ENCODE measurements around the gene FAAH. TPM values are rescaled to one million over a fixed set of nuclear protein-coding genes. Genes with fewer than 3 reads are reported as not detected.

Gene FAAH
- total and polyA plus RNA-seq, 8 donors = 25.3 to 419 (median 47.4) TPM

DNA sequence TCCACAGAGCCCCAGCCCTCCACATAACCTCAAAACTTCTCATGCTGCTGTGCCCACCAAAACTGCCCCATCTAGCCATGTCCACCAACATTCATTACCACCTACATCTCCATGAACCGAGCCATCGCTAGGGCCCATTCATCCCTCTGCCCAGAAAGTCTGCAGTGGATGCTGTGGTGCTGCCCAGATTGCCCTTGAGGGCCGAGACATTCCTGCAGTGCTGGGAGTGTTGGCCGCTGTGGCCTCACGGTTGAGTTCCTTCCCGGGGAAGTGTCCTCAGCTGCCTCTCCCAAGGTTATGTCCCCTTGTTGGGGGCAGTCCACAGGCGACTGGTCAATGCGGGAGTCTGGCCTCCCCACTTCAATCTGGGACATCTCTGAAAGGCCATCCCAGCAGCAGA is 65.2 kb downstream of the FAAH start:
- TF ChIP-seq, protein P1, sequence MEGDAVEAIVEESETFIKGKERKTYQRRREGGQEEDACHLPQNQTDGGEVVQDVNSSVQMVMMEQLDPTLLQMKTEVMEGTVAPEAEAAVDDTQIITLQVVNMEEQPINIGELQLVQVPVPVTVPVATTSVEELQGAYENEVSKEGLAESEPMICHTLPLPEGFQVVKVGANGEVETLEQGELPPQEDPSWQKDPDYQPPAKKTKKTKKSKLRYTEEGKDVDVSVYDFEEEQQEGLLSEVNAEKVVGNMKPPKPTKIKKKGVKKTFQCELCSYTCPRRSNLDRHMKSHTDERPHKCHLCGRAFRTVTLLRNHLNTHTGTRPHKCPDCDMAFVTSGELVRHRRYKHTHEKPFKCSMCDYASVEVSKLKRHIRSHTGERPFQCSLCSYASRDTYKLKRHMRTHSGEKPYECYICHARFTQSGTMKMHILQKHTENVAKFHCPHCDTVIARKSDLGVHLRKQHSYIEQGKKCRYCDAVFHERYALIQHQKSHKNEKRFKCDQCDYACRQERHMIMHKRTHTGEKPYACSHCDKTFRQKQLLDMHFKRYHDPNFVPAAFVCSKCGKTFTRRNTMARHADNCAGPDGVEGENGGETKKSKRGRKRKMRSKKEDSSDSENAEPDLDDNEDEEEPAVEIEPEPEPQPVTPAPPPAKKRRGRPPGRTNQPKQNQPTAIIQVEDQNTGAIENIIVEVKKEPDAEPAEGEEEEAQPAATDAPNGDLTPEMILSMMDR (IDR thresholded peaks at IDR 0.05) = no peak
- TF ChIP-seq POLR2A (IDR thresholded peaks at IDR 0.05) = no peak
- no peak for TF ChIP-seq POLR2AphosphoS5 (IDR thresholded peaks at IDR 0.05)
- TF ChIP-seq EP300 (IDR thresholded peaks at IDR 0.05) = no peak
- intact Hi-C loops (cut with DNase I; ENCODE audit: low total_unique reads) = no loop called here
- Histone ChIP-seq H3K27ac (no peak overlapping the region), H3K4me3 (no peak overlapping the region), H3K9me3 (no peaks in the 10 kb centered on the region), H3K4me1 (no peaks in the 10 kb centered on the region), H3K27me3 (peaks cover 0 to 61% (median 0%) of the 10 kb centered on the region in 3 donors), H3K36me3 (no peaks in the 10 kb centered on the region)
- 79 to 89% (median 83%) methylated on average over 8 of the region's 8 CpGs for WGBS, 5 donors
- no peak for DNase-seq

GRCh38 chr1:46461017-46461808 is 67.1 kb downstream of the FAAH start:
- 63 to 69% (median 65%) methylated on average over 8 to 11 of the region's 11 CpGs for WGBS, 5 donors
- Histone ChIP-seq H3K4me1 (peaks cover 2 to 4% (median 3%) of the 10 kb centered on the region in 4 donors), H3K27ac (no peak overlapping the region), H3K36me3 (no peaks in the 10 kb centered on the region), H3K27me3 (peaks cover 0 to 51% (median 3%) of the 10 kb centered on the region in 3 donors), H3K4me3 (no peak overlapping the region), H3K9me3 (no peaks in the 10 kb centered on the region)
- TF ChIP-seq POLR2AphosphoS5 (IDR thresholded peaks at IDR 0.05) (no peak), EP300 (IDR thresholded peaks at IDR 0.05) (no peak), POLR2A (IDR thresholded peaks at IDR 0.05) (no peak)
- TF ChIP-seq, protein P1 (IDR thresholded peaks at IDR 0.05) = no peak
- no peak for DNase-seq
- intact Hi-C loops (cut with DNase I; ENCODE audit: low total_unique reads) = no loop called here

- Histone ChIP-seq H3K9me3 (no peaks in the 10 kb centered on the region), H3K36me3 (no peaks in the 10 kb centered on the region), H3K4me1 (peaks cover 7 to 11% (median 10%) of the 10 kb centered on the region in 4 donors), H3K4me3 (no peak overlapping the region), H3K27ac (no peak overlapping the region), H3K27me3 (peaks cover 0 to 52% (median 10%) of the 10 kb centered on the region in 3 donors)
- 39 to 59% (median 44%) methylated on average over 5 of the region's 5 CpGs for WGBS, 5 donors
- intact Hi-C loops (cut with DNase I; ENCODE audit: low total_unique reads) = no loop called here
- TF ChIP-seq EP300 (IDR thresholded peaks at IDR 0.05) = no peak
- TF ChIP-seq POLR2AphosphoS5 (IDR thresholded peaks at IDR 0.05) = no peak
- TF ChIP-seq, protein P1 (IDR thresholded peaks at IDR 0.05) = no peak
- no peak for TF ChIP-seq POLR2A (IDR thresholded peaks at IDR 0.05)
- no peak for DNase-seq
Observed at GRCh38 chr1:46461809-46462448, 67.8 kb downstream of the FAAH start.

Other genes with a start within 250 kb of the FAAH start
- gene TSPAN1, start 219.2 kb upstream of the FAAH start, total RNA-seq = 100 to 1,000 TPM in 2 of 5 donors, 10 to 100 TPM in 3; 52.1 to 154 (median 79.9) TPM
- gene TSPAN1, start 219.2 kb upstream of the FAAH start, polyA plus RNA-seq = 100 to 1,000 TPM in 1 of 3 donors, 10 to 100 TPM in 2; 35.9 to 131 (median 38.5) TPM
- not detected for gene P3R3URF, start 217.8 kb upstream of the FAAH start, total RNA-seq
- gene P3R3URF, start 217.8 kb upstream of the FAAH start, polyA plus RNA-seq = not detected
- 10 to 100 TPM in 4 of 5 donors, 1 to 10 TPM in 1; 2.9 to 47.3 (median 30.9) TPM for gene POMGNT1, start 195.9 kb upstream of the FAAH start, total RNA-seq
- gene POMGNT1, start 195.9 kb upstream of the FAAH start, polyA plus RNA-seq = 10 to 100 TPM; 32.1 to 41.5 (median 40.3) TPM
- gene LURAP1, start 191.0 kb upstream of the FAAH start, total RNA-seq = 10 to 100 TPM in 1 of 5 donors, 1 to 10 TPM in 3, not detected in 1; 1.2 to 30.8 (median 6.0) TPM
- gene LURAP1, start 191.0 kb upstream of the FAAH start, polyA plus RNA-seq = 1 to 10 TPM; 2.9 to 4.4 (median 3.4) TPM
- 10 to 100 TPM in 2 of 5 donors, 1 to 10 TPM in 2, under 1 TPM in 1; 0.45 to 99.6 (median 3.9) TPM for gene RAD54L, start 146.6 kb upstream of the FAAH start, total RNA-seq
- gene RAD54L, start 146.6 kb upstream of the FAAH start, polyA plus RNA-seq = 1 to 10 TPM; 2.6 to 6.5 (median 3.2) TPM
- 100 to 1,000 TPM in 1 of 5 donors, 10 to 100 TPM in 4; 21.6 to 110 (median 61.9) TPM for gene LRRC41, start 90.7 kb upstream of the FAAH start, total RNA-seq
- 10 to 100 TPM; 22.3 to 28.7 (median 22.7) TPM for gene LRRC41, start 90.7 kb upstream of the FAAH start, polyA plus RNA-seq
- 100 to 1,000 TPM; 200 to 379 (median 296) TPM for gene UQCRH, start 90.6 kb upstream of the FAAH start, total RNA-seq
- gene UQCRH, start 90.6 kb upstream of the FAAH start, polyA plus RNA-seq = 100 to 1,000 TPM; 632 to 710 (median 677) TPM
- 10 to 100 TPM in 3 of 5 donors, 1 to 10 TPM in 2; 1.2 to 56.7 (median 15.4) TPM for gene NSUN4, start 53.5 kb upstream of the FAAH start, total RNA-seq
- 10 to 100 TPM in 1 of 3 donors, 1 to 10 TPM in 2; 6.6 to 15.4 (median 7.4) TPM for gene NSUN4, start 53.5 kb upstream of the FAAH start, polyA plus RNA-seq
- not detected for gene DMBX1, start 95.5 kb downstream of the FAAH start, total RNA-seq
- gene DMBX1, start 95.5 kb downstream of the FAAH start, polyA plus RNA-seq = not detected
- gene KNCN, start 157.3 kb downstream of the FAAH start, total RNA-seq = not detected
- gene KNCN, start 157.3 kb downstream of the FAAH start, polyA plus RNA-seq = not detected
- 100 to 1,000 TPM in 1 of 5 donors, 10 to 100 TPM in 4; 35.0 to 182 (median 43.7) TPM for gene MKNK1, start 210.0 kb downstream of the FAAH start, total RNA-seq
- 10 to 100 TPM; 21.2 to 32.4 (median 29.1) TPM for gene MKNK1, start 210.0 kb downstream of the FAAH start, polyA plus RNA-seq
- 10 to 100 TPM in 4 of 5 donors, 1 to 10 TPM in 1; 8.4 to 27.2 (median 15.2) TPM for gene MOB3C, start 222.5 kb downstream of the FAAH start, total RNA-seq
- 10 to 100 TPM; 10.2 to 12.0 (median 10.4) TPM for gene MOB3C, start 222.5 kb downstream of the FAAH start, polyA plus RNA-seq